Measurements from ENCODE around the gene SPINK9.
A peak's percentile ranks its signal among the peaks of the same experiment; 100 is the strongest.

GRCh38 chr5:148374690-148375360, 39.5 kb downstream of the SPINK9 start:
- peak; percentile 89 for TF ChIP-seq CTCF (conservative IDR thresholded peaks at IDR 0.05)
- no peak for TF ChIP-seq ZFX (IDR thresholded peaks at IDR 0.05)

Measured in C4-2B (cell line).